ENCODE data around the gene ACSL1.
A peak's percentile ranks its signal among the peaks of the same experiment; 100 is the strongest.

DNA sequence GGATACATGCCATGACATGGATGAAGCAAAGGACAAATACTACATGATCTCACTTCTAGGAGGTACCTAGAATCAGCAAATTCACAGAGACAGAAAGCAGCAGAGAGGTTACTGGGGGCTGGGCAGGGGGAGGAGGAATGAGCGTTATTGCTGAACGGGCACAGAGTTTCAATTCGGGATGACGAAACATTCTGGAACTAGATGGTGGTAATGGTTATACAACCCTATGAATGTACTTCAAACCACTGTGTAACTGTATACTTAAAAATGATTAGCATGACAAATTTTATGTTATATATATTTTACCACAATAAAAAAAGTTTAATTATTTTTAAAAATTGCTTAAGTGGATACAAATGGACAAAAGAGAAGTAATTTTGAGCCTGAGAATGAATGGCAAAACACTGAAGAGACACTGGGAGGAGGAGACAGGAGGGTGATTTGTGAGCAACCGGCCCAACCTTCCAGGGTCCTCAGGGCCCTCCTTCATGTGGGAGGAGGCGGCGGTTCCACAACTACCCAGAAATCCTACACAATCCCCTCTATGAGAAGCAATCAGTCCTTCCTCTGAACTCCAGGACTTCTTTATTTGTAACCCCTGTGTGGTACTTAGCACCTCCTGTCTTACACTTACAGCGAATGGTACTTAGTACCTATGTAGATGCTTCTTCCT, 14.1 kb downstream of the ACSL1 start:
- TF ChIP-seq, protein P1, sequence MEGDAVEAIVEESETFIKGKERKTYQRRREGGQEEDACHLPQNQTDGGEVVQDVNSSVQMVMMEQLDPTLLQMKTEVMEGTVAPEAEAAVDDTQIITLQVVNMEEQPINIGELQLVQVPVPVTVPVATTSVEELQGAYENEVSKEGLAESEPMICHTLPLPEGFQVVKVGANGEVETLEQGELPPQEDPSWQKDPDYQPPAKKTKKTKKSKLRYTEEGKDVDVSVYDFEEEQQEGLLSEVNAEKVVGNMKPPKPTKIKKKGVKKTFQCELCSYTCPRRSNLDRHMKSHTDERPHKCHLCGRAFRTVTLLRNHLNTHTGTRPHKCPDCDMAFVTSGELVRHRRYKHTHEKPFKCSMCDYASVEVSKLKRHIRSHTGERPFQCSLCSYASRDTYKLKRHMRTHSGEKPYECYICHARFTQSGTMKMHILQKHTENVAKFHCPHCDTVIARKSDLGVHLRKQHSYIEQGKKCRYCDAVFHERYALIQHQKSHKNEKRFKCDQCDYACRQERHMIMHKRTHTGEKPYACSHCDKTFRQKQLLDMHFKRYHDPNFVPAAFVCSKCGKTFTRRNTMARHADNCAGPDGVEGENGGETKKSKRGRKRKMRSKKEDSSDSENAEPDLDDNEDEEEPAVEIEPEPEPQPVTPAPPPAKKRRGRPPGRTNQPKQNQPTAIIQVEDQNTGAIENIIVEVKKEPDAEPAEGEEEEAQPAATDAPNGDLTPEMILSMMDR (IDR thresholded peaks at IDR 0.05; ENCODE audit: insufficient read depth, low read length), result no peak
- TF ChIP-seq, protein P2, sequence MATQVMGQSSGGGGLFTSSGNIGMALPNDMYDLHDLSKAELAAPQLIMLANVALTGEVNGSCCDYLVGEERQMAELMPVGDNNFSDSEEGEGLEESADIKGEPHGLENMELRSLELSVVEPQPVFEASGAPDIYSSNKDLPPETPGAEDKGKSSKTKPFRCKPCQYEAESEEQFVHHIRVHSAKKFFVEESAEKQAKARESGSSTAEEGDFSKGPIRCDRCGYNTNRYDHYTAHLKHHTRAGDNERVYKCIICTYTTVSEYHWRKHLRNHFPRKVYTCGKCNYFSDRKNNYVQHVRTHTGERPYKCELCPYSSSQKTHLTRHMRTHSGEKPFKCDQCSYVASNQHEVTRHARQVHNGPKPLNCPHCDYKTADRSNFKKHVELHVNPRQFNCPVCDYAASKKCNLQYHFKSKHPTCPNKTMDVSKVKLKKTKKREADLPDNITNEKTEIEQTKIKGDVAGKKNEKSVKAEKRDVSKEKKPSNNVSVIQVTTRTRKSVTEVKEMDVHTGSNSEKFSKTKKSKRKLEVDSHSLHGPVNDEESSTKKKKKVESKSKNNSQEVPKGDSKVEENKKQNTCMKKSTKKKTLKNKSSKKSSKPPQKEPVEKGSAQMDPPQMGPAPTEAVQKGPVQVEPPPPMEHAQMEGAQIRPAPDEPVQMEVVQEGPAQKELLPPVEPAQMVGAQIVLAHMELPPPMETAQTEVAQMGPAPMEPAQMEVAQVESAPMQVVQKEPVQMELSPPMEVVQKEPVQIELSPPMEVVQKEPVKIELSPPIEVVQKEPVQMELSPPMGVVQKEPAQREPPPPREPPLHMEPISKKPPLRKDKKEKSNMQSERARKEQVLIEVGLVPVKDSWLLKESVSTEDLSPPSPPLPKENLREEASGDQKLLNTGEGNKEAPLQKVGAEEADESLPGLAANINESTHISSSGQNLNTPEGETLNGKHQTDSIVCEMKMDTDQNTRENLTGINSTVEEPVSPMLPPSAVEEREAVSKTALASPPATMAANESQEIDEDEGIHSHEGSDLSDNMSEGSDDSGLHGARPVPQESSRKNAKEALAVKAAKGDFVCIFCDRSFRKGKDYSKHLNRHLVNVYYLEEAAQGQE (IDR thresholded peaks at IDR 0.05; ENCODE audit: insufficient replicate concordance, low read depth), result no peak
- peak; percentile 33; the same call in 1 of the 2 replicates for TF ChIP-seq POLR2AphosphoS5 (IDR thresholded peaks at IDR 0.05; ENCODE audit: low read depth)

Measured in HL-60 (cell line).